ENCODE measurements around the gene RPRD1B.
"Not testable (repeated sequence)": the region's sequence is repeated elsewhere in the genome, so short reads cannot be mapped to it uniquely, and the experiment has no call there.

RPRD1B gene

GRCh38 chr20:38089500-38089899 lies 56.0 kb downstream of the RPRD1B start:
- WGBS, 2 experiments = 89 to 92% methylated on average over 10 of the region's 10 CpGs
- no peak overlapping the region for H3K27ac ChIP-seq (ENCODE audit: insufficient read depth, low read depth, low read length, poor library complexity, severe bottlenecking)
- no peaks in the 10 kb centered on the region for H3K9me3 ChIP-seq (ENCODE audit: control insufficient read depth, low read length)
- H3K4me1 ChIP-seq (ENCODE audit: control insufficient read depth, insufficient read depth, low read length) = no peaks in the 10 kb centered on the region
- no peak overlapping the region for H3K4me3 ChIP-seq (ENCODE audit: insufficient read depth, low read depth, low read length)
- H3K36me3 ChIP-seq (ENCODE audit: control insufficient read depth, insufficient read depth, low read length) = no peaks in the 10 kb centered on the region
- no peaks in the 10 kb centered on the region for H3K27me3 ChIP-seq (ENCODE audit: control insufficient read depth, insufficient read depth, low read length, poor library complexity, severe bottlenecking)

GRCh38 chr20:38090061-38090460 lies 56.5 kb downstream of the RPRD1B start:
- Histone ChIP-seq H3K9me3 (ENCODE audit: control insufficient read depth, low read length) (no peaks in the 10 kb centered on the region), H3K4me1 (ENCODE audit: control insufficient read depth, insufficient read depth, low read length) (no peaks in the 10 kb centered on the region), H3K27ac (ENCODE audit: insufficient read depth, low read depth, low read length, poor library complexity, severe bottlenecking) (no peak overlapping the region), H3K27me3 (ENCODE audit: control insufficient read depth, insufficient read depth, low read length, poor library complexity, severe bottlenecking) (no peaks in the 10 kb centered on the region), H3K36me3 (ENCODE audit: control insufficient read depth, insufficient read depth, low read length) (no peaks in the 10 kb centered on the region), H3K4me3 (ENCODE audit: insufficient read depth, low read depth, low read length) (no peak overlapping the region)
- 93 to 94% methylated on average over 7 of the region's 7 CpGs for WGBS, 2 experiments

GRCh38 chr20:38091441-38092216 lies 58.1 kb downstream of the RPRD1B start:
- H3K4me3 ChIP-seq (ENCODE audit: insufficient read depth, low read depth, low read length) = no peak overlapping the region
- no peaks in the 10 kb centered on the region for H3K9me3 ChIP-seq (ENCODE audit: control insufficient read depth, low read length)
- H3K36me3 ChIP-seq (ENCODE audit: control insufficient read depth, insufficient read depth, low read length) = no peaks in the 10 kb centered on the region
- WGBS, 2 experiments = 95 to 96% methylated on average over 6 of the region's 6 CpGs
- no peaks in the 10 kb centered on the region for H3K27me3 ChIP-seq (ENCODE audit: control insufficient read depth, insufficient read depth, low read length, poor library complexity, severe bottlenecking)
- no peaks in the 10 kb centered on the region for H3K4me1 ChIP-seq (ENCODE audit: control insufficient read depth, insufficient read depth, low read length)
- no peak overlapping the region for H3K27ac ChIP-seq (ENCODE audit: insufficient read depth, low read depth, low read length, poor library complexity, severe bottlenecking)

- Histone ChIP-seq H3K4me1 (ENCODE audit: control insufficient read depth, insufficient read depth, low read length) (no peaks in the 10 kb centered on the region), H3K27ac (ENCODE audit: insufficient read depth, low read depth, low read length, poor library complexity, severe bottlenecking) (no peak overlapping the region), H3K27me3 (ENCODE audit: control insufficient read depth, insufficient read depth, low read length, poor library complexity, severe bottlenecking) (no peaks in the 10 kb centered on the region), H3K9me3 (ENCODE audit: control insufficient read depth, low read length) (no peaks in the 10 kb centered on the region), H3K36me3 (ENCODE audit: control insufficient read depth, insufficient read depth, low read length) (no peaks in the 10 kb centered on the region), H3K4me3 (ENCODE audit: insufficient read depth, low read depth, low read length) (no peak overlapping the region)
- WGBS, 2 experiments = 95 to 96% methylated on average over 12 of the region's 12 CpGs
Measured at GRCh38 chr20:38092260-38092857, 58.8 kb downstream of the RPRD1B start.

- Histone ChIP-seq H3K36me3 (ENCODE audit: control insufficient read depth, insufficient read depth, low read length) (no peaks in the 10 kb centered on the region), H3K4me3 (ENCODE audit: insufficient read depth, low read depth, low read length) (no peak overlapping the region), H3K9me3 (ENCODE audit: control insufficient read depth, low read length) (no peaks in the 10 kb centered on the region), H3K27ac (ENCODE audit: insufficient read depth, low read depth, low read length, poor library complexity, severe bottlenecking) (no peak overlapping the region), H3K4me1 (ENCODE audit: control insufficient read depth, insufficient read depth, low read length) (no peaks in the 10 kb centered on the region), H3K27me3 (ENCODE audit: control insufficient read depth, insufficient read depth, low read length, poor library complexity, severe bottlenecking) (no peaks in the 10 kb centered on the region)
Measured at GRCh38 chr20:38092915-38093314, 59.4 kb downstream of the RPRD1B start.

- no peak overlapping the region for H3K27ac ChIP-seq (ENCODE audit: insufficient read depth, low read depth, low read length, poor library complexity, severe bottlenecking)
Measured at GRCh38 chr20:38093641-38094077, 60.1 kb downstream of the RPRD1B start.

GRCh38 chr20:38094373-38094891 lies 60.9 kb downstream of the RPRD1B start:
- Histone ChIP-seq H3K27me3 (ENCODE audit: control insufficient read depth, insufficient read depth, low read length, poor library complexity, severe bottlenecking) (no peaks in the 10 kb centered on the region), H3K9me3 (ENCODE audit: control insufficient read depth, low read length) (no peaks in the 10 kb centered on the region), H3K4me1 (ENCODE audit: control insufficient read depth, insufficient read depth, low read length) (no peaks in the 10 kb centered on the region), H3K4me3 (ENCODE audit: insufficient read depth, low read depth, low read length) (no peak overlapping the region), H3K27ac (ENCODE audit: insufficient read depth, low read depth, low read length, poor library complexity, severe bottlenecking) (no peak overlapping the region), H3K36me3 (ENCODE audit: control insufficient read depth, insufficient read depth, low read length) (no peaks in the 10 kb centered on the region)
- WGBS, 2 experiments = 100% methylated on average over 1 of the region's 1 CpG; no CpG with 5 or more reads in 1 of the 2 experiments

More at GRCh38 chr20:38093641-38094077, 60.1 kb downstream of the RPRD1B start:
- Histone ChIP-seq H3K4me1 (ENCODE audit: control insufficient read depth, insufficient read depth, low read length) (no peaks in the 10 kb centered on the region), H3K27me3 (ENCODE audit: control insufficient read depth, insufficient read depth, low read length, poor library complexity, severe bottlenecking) (no peaks in the 10 kb centered on the region), H3K4me3 (ENCODE audit: insufficient read depth, low read depth, low read length) (no peak overlapping the region), H3K36me3 (ENCODE audit: control insufficient read depth, insufficient read depth, low read length) (no peaks in the 10 kb centered on the region), H3K9me3 (ENCODE audit: control insufficient read depth, low read length) (no peaks in the 10 kb centered on the region)
- WGBS, 2 experiments = 95 to 97% methylated on average over 8 of the region's 8 CpGs

GRCh38 chr20:38095017-38095686 lies 61.6 kb downstream of the RPRD1B start:
- Histone ChIP-seq H3K4me1 (ENCODE audit: control insufficient read depth, insufficient read depth, low read length) (no peaks in the 10 kb centered on the region), H3K36me3 (ENCODE audit: control insufficient read depth, insufficient read depth, low read length) (no peaks in the 10 kb centered on the region), H3K4me3 (ENCODE audit: insufficient read depth, low read depth, low read length) (no peak overlapping the region), H3K27ac (ENCODE audit: insufficient read depth, low read depth, low read length, poor library complexity, severe bottlenecking) (no peak overlapping the region), H3K27me3 (ENCODE audit: control insufficient read depth, insufficient read depth, low read length, poor library complexity, severe bottlenecking) (no peaks in the 10 kb centered on the region), H3K9me3 (ENCODE audit: control insufficient read depth, low read length) (no peaks in the 10 kb centered on the region)
- WGBS, 2 experiments = 92 to 94% methylated on average over 7 of the region's 7 CpGs

- H3K27ac ChIP-seq (ENCODE audit: insufficient read depth, low read depth, low read length, poor library complexity, severe bottlenecking) = no peak overlapping the region
- WGBS, 2 experiments = 88 to 97% methylated on average over 1 of the region's 1 CpG
- no peaks in the 10 kb centered on the region for H3K4me1 ChIP-seq (ENCODE audit: control insufficient read depth, insufficient read depth, low read length)
- peaks cover 2% of the 10 kb centered on the region for H3K9me3 ChIP-seq (ENCODE audit: control insufficient read depth, low read length)
- H3K4me3 ChIP-seq (ENCODE audit: insufficient read depth, low read depth, low read length) = no peak overlapping the region
- H3K36me3 ChIP-seq (ENCODE audit: control insufficient read depth, insufficient read depth, low read length) = no peaks in the 10 kb centered on the region
- no peaks in the 10 kb centered on the region for H3K27me3 ChIP-seq (ENCODE audit: control insufficient read depth, insufficient read depth, low read length, poor library complexity, severe bottlenecking)
Measured at GRCh38 chr20:38098952-38099351, 65.4 kb downstream of the RPRD1B start.

- WGBS, 2 experiments = 91 to 97% methylated on average over 5 of the region's 5 CpGs
- not testable (repeated sequence) for H3K27me3 ChIP-seq (ENCODE audit: control insufficient read depth, insufficient read depth, low read length, poor library complexity, severe bottlenecking); H3K36me3 ChIP-seq (ENCODE audit: control insufficient read depth, insufficient read depth, low read length); H3K4me1 ChIP-seq (ENCODE audit: control insufficient read depth, insufficient read depth, low read length); H3K27ac ChIP-seq (ENCODE audit: insufficient read depth, low read depth, low read length, poor library complexity, severe bottlenecking); H3K9me3 ChIP-seq (ENCODE audit: control insufficient read depth, low read length); H3K4me3 ChIP-seq (ENCODE audit: insufficient read depth, low read depth, low read length)
Measured at GRCh38 chr20:38102206-38102605, 68.7 kb downstream of the RPRD1B start.
